HG02938 (cell line): Measurements from ENCODE around the gene AP4E1.
"Not testable (repeated sequence)": the region's sequence is repeated elsewhere in the genome, so short reads cannot be mapped to it uniquely, and the experiment has no call there.

Experiments used
- ATAC-seq: cut with Tn5 transposase; IDR thresholded peaks from one replicate; pipeline ENCODE4 v1.9.1; 2021; ENCODE audit warnings: mild to moderate bottlenecking, moderate library complexity; ENCODE audit not compliant: unreplicated experiment

AP4E1 gene

DNA sequence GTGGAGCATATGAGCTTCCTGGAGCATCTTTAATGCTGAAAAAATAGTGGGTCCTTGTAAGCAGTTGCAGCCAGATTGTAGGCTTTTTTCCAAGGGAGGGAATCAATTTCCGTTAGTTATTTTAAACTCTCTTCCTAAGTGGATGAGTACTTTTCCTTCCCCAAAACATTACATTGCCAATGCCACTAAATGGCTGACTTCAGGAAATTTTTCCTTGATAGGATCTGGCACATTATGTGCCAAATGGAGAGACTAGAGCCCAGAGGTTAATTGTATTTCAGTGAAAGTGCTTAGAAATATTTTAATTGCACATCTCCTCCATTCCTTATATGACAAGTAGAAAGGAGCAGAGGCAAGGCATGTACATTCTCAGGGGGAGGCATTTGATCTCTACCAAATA is 102.7 kb downstream of the AP4E1 start:
- ATAC-seq: no peak

DNA sequence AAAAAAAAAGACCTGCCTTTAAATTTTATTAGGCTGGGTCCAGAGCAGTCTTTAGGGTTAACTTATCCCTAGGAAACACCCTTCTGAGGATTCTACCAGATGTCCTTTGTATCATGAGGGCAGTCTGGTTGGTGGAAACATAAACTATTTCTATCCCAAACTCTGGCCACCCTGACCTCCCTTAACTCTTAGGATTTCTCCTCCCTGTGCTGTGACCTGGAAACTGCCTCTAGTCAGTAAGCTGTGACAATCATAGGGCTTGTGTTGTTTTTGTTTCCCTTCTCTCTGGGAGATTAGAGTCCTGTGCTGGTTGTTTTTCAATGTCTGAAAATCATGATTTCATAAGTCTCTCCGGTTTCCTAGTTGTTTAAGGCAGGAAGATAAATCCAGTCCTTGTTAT is 108.1 kb downstream of the AP4E1 start:
- no peak for ATAC-seq

DNA sequence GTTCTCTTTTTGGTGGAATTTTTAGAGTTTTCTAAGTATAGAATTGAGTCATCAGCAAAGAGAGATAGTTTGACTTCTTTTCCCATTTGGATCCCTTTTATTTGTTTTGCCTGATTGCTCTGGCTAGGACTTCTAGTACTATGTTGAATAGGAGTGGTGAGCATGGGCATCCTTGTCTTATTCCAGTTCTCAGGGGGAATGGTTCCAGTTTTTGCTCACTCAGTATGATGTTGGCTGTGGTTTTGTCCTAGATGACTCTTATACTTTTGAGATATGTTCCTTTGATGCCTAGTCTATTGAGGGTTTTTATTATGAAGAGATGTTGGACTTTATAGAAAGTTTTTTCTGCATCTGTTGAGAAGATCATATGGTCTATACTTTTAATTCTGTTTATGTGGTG is 113.7 kb downstream of the AP4E1 start:
- ATAC-seq: no peak

DNA sequence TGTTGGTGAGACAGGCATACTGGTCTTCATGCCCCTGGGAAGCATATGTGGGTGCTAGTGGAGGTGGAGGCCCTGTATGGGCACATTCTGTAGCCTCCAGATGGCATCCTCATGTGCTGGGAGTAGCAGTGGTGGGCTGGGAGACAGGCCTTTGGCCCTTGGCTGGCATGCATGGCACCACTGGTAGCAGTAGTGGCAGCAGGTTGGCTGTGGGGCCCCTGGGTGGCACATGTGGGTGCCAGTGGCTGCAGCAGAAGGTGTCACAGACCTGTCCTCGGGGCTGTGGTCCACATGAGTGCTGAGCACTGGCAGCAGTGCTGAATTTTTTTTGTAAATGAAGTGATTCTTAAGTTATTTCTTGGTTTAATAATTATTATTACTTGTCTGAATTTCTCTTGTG is 115.0 kb downstream of the AP4E1 start:
- ATAC-seq: no peak

GRCh38 chr15:51024735-51025453 is 116.4 kb downstream of the AP4E1 start:
- no peak for ATAC-seq

GRCh38 chr15:51025454-51025846 is 117.0 kb downstream of the AP4E1 start:
- ATAC-seq: no peak

GRCh38 chr15:51030649-51031316 is 122.3 kb downstream of the AP4E1 start:
- no peak for ATAC-seq

GRCh38 chr15:51037474-51037873 is 129.0 kb downstream of the AP4E1 start:
- ATAC-seq: not testable (repeated sequence)

DNA sequence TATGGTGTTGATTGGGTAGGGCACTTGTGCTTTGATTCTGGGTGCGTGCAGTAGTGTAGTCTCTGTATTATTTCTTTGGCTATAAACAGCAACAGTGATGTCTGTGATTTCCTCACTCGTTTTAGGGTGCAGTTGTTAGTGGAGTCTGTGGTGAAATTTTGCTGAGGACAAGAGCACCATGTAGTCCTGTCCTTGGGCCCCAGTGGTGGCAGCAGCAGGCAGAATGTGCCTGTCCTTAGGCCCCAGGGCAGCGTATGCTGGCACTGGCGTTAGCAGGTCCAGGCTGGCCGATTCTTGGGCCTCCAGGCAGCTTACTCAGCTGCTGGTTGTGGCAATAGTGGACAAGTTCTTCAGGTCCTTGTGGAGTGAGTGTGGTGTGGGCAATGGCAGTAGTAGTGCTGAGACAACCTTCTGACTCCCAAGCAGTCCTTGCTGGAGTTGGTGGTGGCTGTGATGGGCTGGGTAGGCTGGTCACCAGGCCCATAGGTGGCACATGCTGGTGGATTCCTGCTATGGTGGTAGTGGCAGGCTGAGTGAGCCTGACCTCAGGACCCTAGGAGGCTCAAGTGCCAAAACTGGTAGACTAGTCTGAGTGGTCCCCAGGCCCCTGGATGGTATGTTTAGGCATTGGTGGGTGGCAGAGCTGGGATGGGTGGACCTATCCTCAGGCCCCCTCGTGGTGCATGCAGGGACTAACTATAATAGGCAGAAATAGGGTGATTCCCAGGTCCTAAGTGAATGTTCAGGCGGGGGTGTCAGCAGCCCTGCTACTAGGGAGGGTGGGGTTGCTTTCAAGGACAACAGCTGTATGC is 129.9 kb downstream of the AP4E1 start:
- ATAC-seq: no peak

DNA sequence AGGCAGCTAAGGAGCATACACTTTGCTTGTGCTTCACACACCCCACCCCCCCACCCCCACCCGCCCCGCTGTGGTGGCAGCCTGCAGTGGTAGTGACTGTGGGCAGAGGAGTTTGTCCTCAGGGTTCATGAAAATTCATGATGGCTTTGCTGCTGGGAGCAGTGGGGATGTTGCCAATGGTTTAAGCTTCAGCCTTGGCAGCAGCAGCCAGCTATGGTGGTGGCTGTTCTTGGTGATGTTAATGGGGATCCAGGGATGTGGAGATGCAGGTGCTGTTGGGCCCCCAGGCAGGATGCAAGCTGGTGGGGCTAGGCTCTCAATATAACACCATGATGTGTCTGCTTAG is 130.5 kb downstream of the AP4E1 start:
- ATAC-seq: no peak

DNA sequence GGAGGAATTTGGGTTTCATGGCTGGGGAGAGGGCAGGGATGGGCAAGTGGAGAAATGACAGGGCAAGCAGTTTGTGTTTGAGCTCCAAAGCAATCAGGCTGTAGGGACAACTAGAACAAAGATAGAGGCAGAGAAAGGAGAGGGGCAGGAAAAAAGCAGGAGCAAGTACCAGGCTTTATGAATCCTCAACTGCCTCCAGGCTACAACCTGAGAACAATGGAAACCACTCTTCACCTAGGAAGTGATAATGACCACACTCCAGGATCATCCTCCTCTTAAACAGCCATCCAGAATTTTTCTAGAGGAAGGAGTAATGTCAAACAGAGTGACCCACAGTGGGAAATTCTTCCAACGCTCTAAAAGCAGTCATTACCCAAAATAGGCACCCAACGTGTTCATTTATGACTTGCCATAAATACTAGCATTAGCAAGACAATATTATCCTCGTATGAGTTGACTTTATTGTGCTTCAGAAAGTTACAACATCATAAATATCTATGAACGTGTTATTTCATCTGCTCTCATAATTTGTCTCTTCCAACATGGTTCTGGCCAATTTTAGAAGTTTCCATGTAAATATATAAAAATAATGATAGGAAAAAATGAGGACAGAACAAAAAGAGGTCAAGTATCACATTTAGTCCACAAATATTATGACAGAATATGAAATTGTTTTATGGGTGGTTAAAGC is 135.7 kb downstream of the AP4E1 start:
- no peak for ATAC-seq

DNA sequence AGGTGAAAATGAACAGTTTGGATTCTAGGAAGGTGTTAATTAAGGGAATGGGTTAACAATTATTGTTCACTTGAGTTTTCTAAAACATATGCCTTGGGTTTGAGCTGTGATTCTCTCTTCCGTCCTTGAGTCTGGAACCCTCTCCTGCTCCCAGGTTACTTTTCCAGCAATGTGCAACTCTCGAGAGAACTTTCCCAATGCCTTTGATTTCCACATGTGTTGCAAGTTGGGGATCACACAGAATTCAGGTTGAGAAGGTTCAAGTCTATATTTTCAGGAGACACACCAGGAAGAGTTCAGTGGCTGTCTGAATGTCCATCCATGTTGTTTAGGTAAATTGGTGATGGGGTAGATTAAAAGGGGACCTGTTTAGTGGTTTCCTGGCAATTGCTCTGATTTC is 137.5 kb downstream of the AP4E1 start:
- no peak for ATAC-seq

DNA sequence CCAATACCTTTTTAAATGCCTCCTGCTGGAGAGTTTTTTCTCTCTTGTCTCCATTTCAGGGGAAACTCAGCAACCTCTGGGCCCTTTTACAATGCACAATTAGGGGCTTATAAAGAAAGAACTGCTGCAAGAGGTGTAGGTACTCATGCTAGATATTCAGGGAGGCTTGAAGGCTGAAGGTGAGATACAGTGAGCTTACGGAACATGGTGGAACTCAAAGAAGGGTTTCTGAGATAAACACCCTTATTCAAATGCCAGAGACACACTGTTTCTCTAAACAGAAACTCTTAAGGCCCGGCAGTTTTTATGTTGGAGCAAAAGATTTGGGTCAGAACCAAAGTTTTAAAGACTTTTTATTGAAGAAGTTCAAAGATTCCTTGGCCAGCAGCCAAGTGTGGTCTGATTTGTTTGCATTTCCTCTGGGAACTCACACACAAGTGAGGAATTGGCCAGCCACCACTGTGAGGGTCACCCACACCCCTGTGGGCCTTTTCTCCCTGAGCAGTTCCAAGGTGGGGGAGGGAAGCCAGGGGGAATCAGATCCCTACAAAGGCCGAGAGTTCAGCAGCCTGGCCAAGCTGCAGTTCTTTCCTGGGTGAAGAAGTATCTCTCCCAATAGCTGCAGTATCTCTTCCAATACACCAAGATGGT is 138.4 kb downstream of the AP4E1 start:
- no peak for ATAC-seq

DNA sequence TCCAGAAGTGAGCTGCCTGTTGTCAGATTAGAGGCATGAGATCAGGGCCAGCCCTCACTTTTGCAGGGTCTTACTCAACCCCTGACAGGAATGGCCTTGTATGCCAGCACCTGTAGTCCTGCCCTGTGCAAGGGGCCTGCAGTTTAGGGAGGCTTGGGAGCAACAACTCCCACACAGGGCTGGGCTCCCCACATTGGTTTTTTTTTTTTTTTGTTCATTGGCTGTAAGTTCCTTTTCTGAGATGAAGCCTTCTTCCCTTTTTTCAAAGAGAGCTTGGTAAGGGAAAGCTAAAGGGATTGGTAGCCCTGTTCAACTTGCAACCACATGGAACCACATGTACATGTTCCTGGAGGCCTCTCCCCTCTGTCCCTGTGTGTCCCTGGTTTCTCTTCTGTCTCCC is 139.8 kb downstream of the AP4E1 start:
- ATAC-seq: no peak

DNA sequence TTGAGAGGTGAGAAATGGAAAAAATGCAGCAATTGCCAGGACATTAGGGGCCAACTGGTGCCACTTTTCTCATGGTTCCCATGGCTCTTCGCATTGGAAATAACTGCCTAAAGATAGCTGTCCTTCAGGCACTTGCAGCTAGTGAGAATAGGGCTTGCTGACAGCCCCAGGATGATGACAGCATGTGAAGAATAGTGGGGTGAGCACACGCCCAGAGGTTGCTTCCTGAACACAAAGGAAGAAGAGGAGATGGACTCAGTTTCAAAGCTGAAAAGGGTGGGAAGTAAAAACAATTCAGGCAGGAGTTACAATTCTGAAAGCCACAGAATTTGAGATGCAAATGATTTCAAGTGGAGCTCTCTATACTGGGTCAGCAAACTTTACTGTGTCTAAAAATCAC is 140.6 kb downstream of the AP4E1 start:
- no peak for ATAC-seq

GRCh38 chr15:51051776-51052175 is 143.3 kb downstream of the AP4E1 start:
- ATAC-seq: no peak

GRCh38 chr15:51053571-51053970 is 145.1 kb downstream of the AP4E1 start:
- ATAC-seq: no peak

DNA sequence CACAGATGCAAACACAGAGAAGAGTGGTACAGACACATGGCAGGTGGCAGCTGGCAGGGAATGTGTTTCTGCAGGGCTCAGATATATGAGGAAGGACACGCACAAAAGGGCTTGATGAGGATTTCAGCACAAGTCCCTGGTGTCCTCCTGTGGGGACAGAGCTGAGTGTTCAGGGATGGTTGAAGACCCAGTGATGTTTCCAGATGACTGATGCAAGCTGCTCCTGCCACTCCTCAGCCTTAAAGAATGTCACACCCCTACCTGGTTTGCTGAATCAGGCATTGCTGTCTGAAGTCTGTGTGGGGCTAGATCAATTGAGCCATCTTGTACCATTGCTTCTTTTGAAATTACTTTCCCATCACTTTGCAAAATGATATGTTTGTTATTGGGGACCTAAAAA is 146.1 kb downstream of the AP4E1 start:
- ATAC-seq: no peak
